DOHH2 (cell line): ENCODE data around the gene NUDT8.

Experiments
- EZH2phosphoT487 ChIP-seq: fragments of 200-600 bp; sonication (generic); IDR thresholded peaks from 2 replicates; pipeline ENCODE4 v1.6.1; 2017; ENCODE audit warnings: borderline replicate concordance, mild to moderate bottlenecking, antibody characterized with exemption, low read length, moderate library complexity, mixed read lengths
- TF ChIP-seq, protein P1 (sequence below): fragments of 200-600 bp; sonication (generic); IDR thresholded peaks from one replicate; pipeline ENCODE4 v1.5.1; 2014; ENCODE audit warnings: antibody characterized with exemption, mild to moderate bottlenecking, low read depth, low read length; ENCODE audit not compliant: poor library complexity, severe bottlenecking

GRCh38 chr11:67648796-67649613 is 19.3 kb upstream of the NUDT8 start:
- TF ChIP-seq, protein P1, sequence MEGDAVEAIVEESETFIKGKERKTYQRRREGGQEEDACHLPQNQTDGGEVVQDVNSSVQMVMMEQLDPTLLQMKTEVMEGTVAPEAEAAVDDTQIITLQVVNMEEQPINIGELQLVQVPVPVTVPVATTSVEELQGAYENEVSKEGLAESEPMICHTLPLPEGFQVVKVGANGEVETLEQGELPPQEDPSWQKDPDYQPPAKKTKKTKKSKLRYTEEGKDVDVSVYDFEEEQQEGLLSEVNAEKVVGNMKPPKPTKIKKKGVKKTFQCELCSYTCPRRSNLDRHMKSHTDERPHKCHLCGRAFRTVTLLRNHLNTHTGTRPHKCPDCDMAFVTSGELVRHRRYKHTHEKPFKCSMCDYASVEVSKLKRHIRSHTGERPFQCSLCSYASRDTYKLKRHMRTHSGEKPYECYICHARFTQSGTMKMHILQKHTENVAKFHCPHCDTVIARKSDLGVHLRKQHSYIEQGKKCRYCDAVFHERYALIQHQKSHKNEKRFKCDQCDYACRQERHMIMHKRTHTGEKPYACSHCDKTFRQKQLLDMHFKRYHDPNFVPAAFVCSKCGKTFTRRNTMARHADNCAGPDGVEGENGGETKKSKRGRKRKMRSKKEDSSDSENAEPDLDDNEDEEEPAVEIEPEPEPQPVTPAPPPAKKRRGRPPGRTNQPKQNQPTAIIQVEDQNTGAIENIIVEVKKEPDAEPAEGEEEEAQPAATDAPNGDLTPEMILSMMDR, result no peak
- TF ChIP-seq EZH2phosphoT487, result no peak
